Measurements from ENCODE around the gene CETP. TPM values are rescaled to one million over a fixed set of nuclear protein-coding genes. Genes with fewer than 3 reads are reported as not detected.

CETP gene
- total RNA-seq, 2 donors from 2014 or later: not detected

DNA sequence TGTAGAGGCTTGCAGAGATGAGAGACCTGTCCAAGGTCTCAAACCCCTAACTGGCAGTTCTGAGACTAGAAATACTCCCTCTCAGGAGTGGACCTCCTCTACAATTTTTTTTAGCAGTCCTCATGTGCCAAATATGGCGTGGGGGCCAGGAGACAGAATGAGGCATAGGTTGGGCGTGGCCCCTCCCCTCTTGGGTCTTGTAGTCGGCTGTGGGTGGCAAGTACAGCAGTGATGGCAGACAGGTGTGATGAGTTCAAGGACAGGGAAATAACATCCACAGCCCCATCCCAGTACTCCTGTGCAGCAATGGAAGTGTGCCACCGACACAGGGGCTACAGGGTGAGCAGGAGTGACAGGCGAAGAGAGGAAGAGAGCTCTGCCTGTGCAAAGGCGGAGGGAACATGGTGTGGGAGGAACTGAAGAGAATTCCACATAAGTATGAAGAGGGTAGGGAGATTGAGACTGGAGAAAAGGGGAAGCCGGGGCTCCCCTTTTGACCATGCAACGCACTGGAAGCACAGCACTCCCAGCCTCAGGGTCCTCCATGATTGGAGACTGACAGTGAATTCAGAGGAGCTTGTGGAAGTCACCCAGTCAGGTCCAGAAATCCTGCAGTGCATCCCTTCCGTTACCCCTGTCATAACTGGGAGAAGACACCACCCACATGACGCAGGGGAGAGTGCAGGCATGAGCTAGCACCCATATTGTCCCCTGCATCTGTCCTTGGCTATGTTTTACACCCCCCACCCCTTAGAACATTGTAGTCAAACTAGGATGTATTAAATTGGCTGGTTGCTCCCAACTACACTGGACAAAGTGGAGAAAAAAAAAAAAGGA, 14.8 kb upstream of the CETP start:
- no peak for ATAC-seq (ENCODE audit: insufficient number of reproducible peaks, low FRiP score, low read depth)
- H3K4me3 ChIP-seq: no peak overlapping the region
- H3K4me1 ChIP-seq (ENCODE audit: control insufficient read depth in 1 of 2, low read depth in 2 of 2): peaks cover 0 to 12% of the 10 kb centered on the region in 2 donors
- no peak for DNase-seq (ENCODE audit: low spot score)
- no peaks in the 10 kb centered on the region for H3K9me3 ChIP-seq
- H3K36me3 ChIP-seq: peaks cover 24% of the 10 kb centered on the region
- TF ChIP-seq, protein P1, sequence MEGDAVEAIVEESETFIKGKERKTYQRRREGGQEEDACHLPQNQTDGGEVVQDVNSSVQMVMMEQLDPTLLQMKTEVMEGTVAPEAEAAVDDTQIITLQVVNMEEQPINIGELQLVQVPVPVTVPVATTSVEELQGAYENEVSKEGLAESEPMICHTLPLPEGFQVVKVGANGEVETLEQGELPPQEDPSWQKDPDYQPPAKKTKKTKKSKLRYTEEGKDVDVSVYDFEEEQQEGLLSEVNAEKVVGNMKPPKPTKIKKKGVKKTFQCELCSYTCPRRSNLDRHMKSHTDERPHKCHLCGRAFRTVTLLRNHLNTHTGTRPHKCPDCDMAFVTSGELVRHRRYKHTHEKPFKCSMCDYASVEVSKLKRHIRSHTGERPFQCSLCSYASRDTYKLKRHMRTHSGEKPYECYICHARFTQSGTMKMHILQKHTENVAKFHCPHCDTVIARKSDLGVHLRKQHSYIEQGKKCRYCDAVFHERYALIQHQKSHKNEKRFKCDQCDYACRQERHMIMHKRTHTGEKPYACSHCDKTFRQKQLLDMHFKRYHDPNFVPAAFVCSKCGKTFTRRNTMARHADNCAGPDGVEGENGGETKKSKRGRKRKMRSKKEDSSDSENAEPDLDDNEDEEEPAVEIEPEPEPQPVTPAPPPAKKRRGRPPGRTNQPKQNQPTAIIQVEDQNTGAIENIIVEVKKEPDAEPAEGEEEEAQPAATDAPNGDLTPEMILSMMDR (IDR thresholded peaks at IDR 0.05): no peak
- H3K27me3 ChIP-seq (replicated peaks; ENCODE audit: insufficient read depth): no peaks in the 10 kb centered on the region
- peak overlapping the region; percentile 38 to 47 for H3K27ac ChIP-seq

DNA sequence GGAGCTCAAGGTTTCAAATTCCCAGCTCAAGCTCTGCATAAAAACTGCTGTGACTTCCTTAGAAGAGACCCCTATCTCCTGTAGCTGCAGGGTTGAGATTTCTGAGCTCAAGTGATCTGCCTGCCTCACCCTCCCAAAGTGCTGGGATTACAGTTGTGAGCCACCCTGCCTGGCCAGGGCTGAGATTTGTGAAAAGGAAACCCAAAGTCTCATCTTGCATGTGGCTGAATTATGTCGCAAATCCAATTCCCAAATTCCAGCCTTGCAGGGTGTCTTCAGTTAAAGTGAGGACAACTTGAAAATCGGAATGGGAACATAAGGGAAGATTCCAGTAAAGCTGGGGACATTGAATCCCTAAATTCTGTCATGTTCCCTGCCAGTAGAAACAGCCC, 14.2 kb upstream of the CETP start:
- H3K36me3 ChIP-seq: peaks cover 19% of the 10 kb centered on the region
- H3K4me3 ChIP-seq: no peak overlapping the region

DNA sequence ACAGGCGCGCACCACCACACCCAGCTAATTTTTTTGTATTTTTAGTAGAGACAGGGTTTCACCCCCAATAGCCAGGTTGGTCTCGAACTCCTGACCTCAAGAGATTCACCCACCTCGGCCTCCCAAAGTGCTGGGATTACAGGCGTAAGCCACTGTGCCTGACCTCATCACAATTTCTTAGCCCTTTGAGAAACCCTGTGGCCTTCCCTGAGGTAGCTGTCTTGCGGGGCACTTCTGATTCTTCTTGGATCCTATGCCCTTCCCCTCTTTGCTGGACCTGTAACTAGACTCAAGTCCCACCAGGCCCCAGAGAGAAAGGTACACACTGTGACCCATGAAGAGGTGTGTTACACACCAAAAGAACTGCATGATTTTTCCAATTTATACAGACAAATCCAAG, 13.5 kb upstream of the CETP start:
- no peak for DNase-seq (ENCODE audit: low spot score)
- Histone ChIP-seq H3K9me3 (no peaks in the 10 kb centered on the region), H3K36me3 (peaks cover 12% of the 10 kb centered on the region), H3K27ac (no peak overlapping the region), H3K4me3 (no peak overlapping the region), H3K27me3 (replicated peaks; ENCODE audit: insufficient read depth) (no peaks in the 10 kb centered on the region), H3K4me1 (ENCODE audit: control insufficient read depth in 1 of 2, low read depth in 2 of 2) (peaks cover 0 to 12% of the 10 kb centered on the region in 2 donors)
- ATAC-seq (ENCODE audit: insufficient number of reproducible peaks, low FRiP score, low read depth): no peak
- TF ChIP-seq, protein P1 (IDR thresholded peaks at IDR 0.05): no peak

More for the DNA sequence above, 14.2 kb upstream of the CETP start:
- H3K27ac ChIP-seq: no peak overlapping the region
- H3K27me3 ChIP-seq (replicated peaks; ENCODE audit: insufficient read depth): no peaks in the 10 kb centered on the region
- peaks cover 0 to 12% of the 10 kb centered on the region in 2 donors for H3K4me1 ChIP-seq (ENCODE audit: control insufficient read depth in 1 of 2, low read depth in 2 of 2)
- ATAC-seq (ENCODE audit: insufficient number of reproducible peaks, low FRiP score, low read depth) (no peak), DNase-seq (ENCODE audit: low spot score) (no peak)
- H3K9me3 ChIP-seq: no peaks in the 10 kb centered on the region
- TF ChIP-seq, protein P1 (IDR thresholded peaks at IDR 0.05): no peak

DNA sequence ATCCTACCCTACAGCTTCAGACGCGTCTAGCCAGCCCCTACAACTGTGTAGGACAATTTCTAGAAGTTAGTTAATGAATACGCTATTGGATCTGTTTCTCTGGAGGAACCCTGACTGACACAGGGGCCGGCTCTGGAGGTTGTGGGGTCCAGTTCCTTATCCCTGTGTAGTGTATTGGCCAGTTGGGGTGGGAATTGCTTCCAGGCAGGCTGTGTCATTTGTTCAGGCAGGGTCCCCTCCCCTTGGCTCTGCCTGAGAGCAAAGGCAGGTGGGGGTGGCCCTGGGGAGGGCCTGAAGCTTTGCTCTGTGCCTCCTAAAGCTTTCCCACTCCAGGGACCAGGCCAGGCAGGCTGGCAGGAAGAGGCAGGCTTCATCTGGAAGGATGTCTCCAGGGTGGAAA, 11.7 kb upstream of the CETP start:
- Histone ChIP-seq H3K36me3 (peaks cover 5% of the 10 kb centered on the region), H3K4me1 (ENCODE audit: control insufficient read depth in 1 of 2, low read depth in 2 of 2) (peaks cover 0 to 6% of the 10 kb centered on the region in 2 donors), H3K4me3 (no peak overlapping the region), H3K27me3 (replicated peaks; ENCODE audit: insufficient read depth) (no peaks in the 10 kb centered on the region), H3K9me3 (no peaks in the 10 kb centered on the region), H3K27ac (no peak overlapping the region)
- DNase-seq (ENCODE audit: low spot score) (no peak), ATAC-seq (ENCODE audit: insufficient number of reproducible peaks, low FRiP score, low read depth) (no peak)
- TF ChIP-seq, protein P1 (IDR thresholded peaks at IDR 0.05): no peak

DNA sequence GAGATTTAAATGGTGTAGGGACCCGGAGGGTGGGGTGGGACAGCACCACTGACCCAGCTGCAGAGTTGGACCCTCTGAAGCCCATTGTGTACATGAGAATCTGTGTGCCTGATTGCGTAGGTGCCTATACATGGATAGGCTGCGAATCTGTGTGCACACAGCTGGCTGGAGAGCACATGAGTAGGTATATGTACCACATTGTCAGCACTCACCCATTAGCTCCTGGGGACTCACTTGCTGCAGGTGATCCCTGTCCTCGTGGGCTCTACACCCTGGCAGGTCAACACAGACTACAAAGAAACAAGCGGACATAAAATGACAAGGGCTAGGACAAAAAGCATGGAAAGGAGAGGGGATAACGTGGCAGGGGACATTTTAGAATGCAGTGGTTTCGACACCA, 11.3 kb upstream of the CETP start:
- Histone ChIP-seq H3K27ac (no peak overlapping the region), H3K4me1 (ENCODE audit: control insufficient read depth in 1 of 2, low read depth in 2 of 2) (peaks cover 0 to 2% of the 10 kb centered on the region in 2 donors), H3K27me3 (replicated peaks; ENCODE audit: insufficient read depth) (no peaks in the 10 kb centered on the region), H3K9me3 (no peaks in the 10 kb centered on the region), H3K4me3 (no peak overlapping the region), H3K36me3 (peaks cover 1% of the 10 kb centered on the region)
- DNase-seq (ENCODE audit: low spot score) (no peak), ATAC-seq (ENCODE audit: insufficient number of reproducible peaks, low FRiP score, low read depth) (no peak)
- TF ChIP-seq, protein P1 (IDR thresholded peaks at IDR 0.05): no peak

Measured in thoracic aorta (tissue), 2 donors.